GM12878 (cell line): Measurements from ENCODE around the gene CHST8. TPM values are rescaled to one million over a fixed set of nuclear protein-coding genes. Genes with fewer than 3 reads are reported as not detected.

ENCODE experiments used
- ATAC-seq: fragments of 200-7000 bp; cut with Tn5 transposase; 3 replicates; pipeline ENCODE4 v1.9.1; 2020; ENCODE audit warnings: mild to moderate bottlenecking, moderate library complexity
- BruUV-seq: library from RNA; stranded (reverse); fragments of 400-500 nt; replicated peaks from 2 replicates; lab custom pipeline; 2021; lab: Mats Ljungman, UMichigan
- CTCF ChIA-PET: fragments of 300-600 bp; sonication (Branson Sonifier 250); formaldehyde crosslinking; extraction: SDS; loops from one replicate; lab custom pipeline; 2021; ENCODE audit warnings: inconsistent platforms; lab: Yijun Ruan, JAX
- POLR2A ChIA-PET: fragments of 350-600 bp; formaldehyde crosslinking; extraction: SDS; loops from one replicate; lab custom pipeline; 2021; ENCODE audit warnings: inconsistent platforms; lab: Charles Lee
- RAD21 ChIA-PET: fragments of 300-600 bp; sonication (Branson Sonifier 250); formaldehyde crosslinking; loops from one replicate; lab custom pipeline; 2023; ENCODE audit warnings: antibody characterized with exemption; ENCODE audit not compliant: unreplicated experiment; lab: Charles Lee
- SMC1A ChIA-PET: fragments of 300-600 bp; sonication (Branson Sonifier 250); formaldehyde crosslinking; loops from one replicate; lab custom pipeline; 2023; ENCODE audit not compliant: unreplicated experiment, uncharacterized antibody; lab: Charles Lee
- DNase-seq: peaks from one replicate; pipeline ENCODE4 v3.0.0-alpha.2; 2011; ENCODE audit warnings: low read depth, low spot score
- FAIRE-seq: peaks from 3 replicates; lab custom pipeline; 2011; peaks lifted over from hg19 to GRCh38; lab: Jason Lieb, UNC
- H2AFZ ChIP-seq: 2 replicates; pipeline ENCODE4 v1.6.0; 2011; ENCODE audit warnings: low read depth, low read length, control low read depth; ENCODE audit not compliant: control insufficient read depth
- H3K27ac ChIP-seq: 2 replicates; pipeline ENCODE4 v1.5.1; 2011; ENCODE audit warnings: control low read depth; ENCODE audit not compliant: control insufficient read depth, insufficient read depth
- H3K27me3 ChIP-seq, 2 experiments: replicated peaks in 1 of 2; 2 replicates each; pipeline versions ENCODE4 v1.6.0 to v1.6.1; 2011; ENCODE audit warnings: low read length in 1 of 2; ENCODE audit not compliant: control insufficient read depth in 2 of 2, insufficient read depth in 2 of 2
- H3K36me3 ChIP-seq, 2 experiments: 2 replicates each; pipeline ENCODE4 v1.5.1; 2011; ENCODE audit warnings: low read length in 1 of 2; ENCODE audit not compliant: control insufficient read depth in 2 of 2, insufficient read depth in 2 of 2
- H3K4me1 ChIP-seq: 2 replicates; pipeline ENCODE4 v1.6.1; 2011; ENCODE audit warnings: mild to moderate bottlenecking, low read length, moderate library complexity, mixed read lengths; ENCODE audit not compliant: control insufficient read depth, insufficient read depth
- H3K4me2 ChIP-seq: 2 replicates; pipeline ENCODE4 v1.6.0; 2011; ENCODE audit warnings: control low read depth; ENCODE audit not compliant: control insufficient read depth, insufficient read depth
- H3K4me3 ChIP-seq: fragments of 200-600 bp; sonication (generic); 2 replicates; pipeline ENCODE4 v1.5.1; 2016
- H3K79me2 ChIP-seq: 2 replicates; pipeline ENCODE4 v1.6.0; 2011; ENCODE audit warnings: low read length; ENCODE audit not compliant: control insufficient read depth, insufficient read depth
- H3K9ac ChIP-seq: 2 replicates; pipeline ENCODE4 v1.8.0; 2011; ENCODE audit warnings: low read length, control low read depth, mixed read lengths; ENCODE audit not compliant: control insufficient read depth, insufficient read depth
- H3K9me3 ChIP-seq: replicated peaks from 3 replicates; pipeline ENCODE4 v1.5.1; 2011; ENCODE audit warnings: mild to moderate bottlenecking, low read length; ENCODE audit not compliant: control insufficient read depth, insufficient read depth
- H4K20me1 ChIP-seq: 2 replicates; pipeline ENCODE4 v1.6.0; 2011; ENCODE audit not compliant: control insufficient read depth, insufficient read depth
- BCL11A ChIP-seq: IDR thresholded peaks from 2 replicates; pipeline ENCODE4 v1.6.1; 2011; ENCODE audit warnings: low read depth, low read length
- CHD4 ChIP-seq: fragments of 200-600 bp; sonication (generic); IDR thresholded peaks from 2 replicates; pipeline ENCODE4 v1.6.1; 2016; ENCODE audit warnings: mild to moderate bottlenecking
- EP300 ChIP-seq, 2 experiments: fragments of 150-350 bp in 1 of 2; IDR thresholded peaks; 2 replicates each; pipeline ENCODE4 v1.6.1; 2011 to 2012; ENCODE audit warnings: low read depth in 2 of 2, low read length in 2 of 2, borderline replicate concordance in 1 of 2, improper control_type of control experiment in 1 of 2, inconsistent platforms in 1 of 2; ENCODE audit not compliant: control insufficient read depth in 1 of 2
- IRF4 ChIP-seq: IDR thresholded peaks from 2 replicates; pipeline ENCODE4 v1.6.1; 2011; ENCODE audit warnings: low read depth, low read length
- LARP7 ChIP-seq: fragments of 450-650 bp; IDR thresholded peaks from 2 replicates; pipeline ENCODE4 v1.6.1; 2017; ENCODE audit warnings: mild to moderate bottlenecking
- NBN ChIP-seq: fragments of 450-650 bp; IDR thresholded peaks from 2 replicates; pipeline ENCODE4 v1.6.1; 2016
- NFYA ChIP-seq: IDR thresholded peaks from 2 replicates; pipeline ENCODE4 v1.6.1; 2011; ENCODE audit warnings: low read depth, mild to moderate bottlenecking, low read length, improper control_type of control experiment, borderline replicate concordance
- SRF ChIP-seq, 2 experiments: IDR thresholded peaks; 2 replicates each; pipeline ENCODE4 v1.6.1; 2011; ENCODE audit warnings: low read depth in 2 of 2, low read length in 2 of 2, mild to moderate bottlenecking in 1 of 2, moderate library complexity in 1 of 2
- YY1 ChIP-seq: IDR thresholded peaks from 2 replicates; pipeline ENCODE4 v1.6.1; 2011; ENCODE audit warnings: low read depth, mild to moderate bottlenecking, low read length
- WGBS: methylation state at CpG from one replicate; pipeline ENCODE4 v1.1.6; 2016; ENCODE audit warnings: low lambda C conversion rate; ENCODE audit not compliant: insufficient replicate concordance, insufficient coverage; ENCODE audit errors: missing lambda C conversion rate; 5-methylcytosine and 5-hydroxymethylcytosine counted together
- in situ Hi-C: fragments of 300-500 bp; cut with MboI; formaldehyde crosslinking; loops from 9 replicates; pipeline ENCODE4 v1.14.3; 2018; ENCODE audit warnings: mixed read lengths
- intact Hi-C: fragments of 100-400 bp; cut with micrococcal nuclease; formaldehyde crosslinking; loops from one replicate; pipeline ENCODE4 v1.14.2; 2022; ENCODE audit not compliant: unreplicated experiment
- polyA plus RNA-seq, 11 experiments: library from polyadenylated mRNA; depleted of rRNA in 4 of 11; unstranded in 6 of 11; stranded (reverse) in 5 of 11; fragments of >200 nt; fragmentation: Nextera tagmentation in 4 of 11; fragmentation: Illumina TruSeq in 1 of 11; extraction: Ambion mirVana in 4 of 11; extraction: Trizol in 1 of 11; gene quantifications; 1 replicate in 1 of 11; 2 replicates in 10 of 11; pipeline versions ENCODE4 v1.2.1 to v1.2.3, GENCODE V29; 2011 to 2016; ENCODE audit warnings: inconsistent platforms in 2 of 11, missing spikeins in 2 of 11, low read depth in 1 of 11
- total RNA-seq, 4 experiments: library from RNA; depleted of rRNA in 3 of 4; stranded (reverse); fragments of >200 nt in 3 of 4; fragmentation: Illumina TruSeq in 1 of 4; extraction: Trizol in 1 of 4; gene quantifications; 2 replicates each; pipeline versions ENCODE4 v1.2.1 to v1.2.3, GENCODE V29; 2013 to 2021

CHST8 gene
- total and polyA plus RNA-seq, 10 of the 15 experiments (the other 5 are each of a cell fraction or from before 2014, with no cell fraction given): 0.06 TPM; not detected in 9

GRCh38 chr19:33653684-33654083 is 31.9 kb downstream of the CHST8 start (continued):
- TF ChIP-seq SRF (IDR thresholded peaks at IDR 0.05; ENCODE audit: low read depth in 2 of 2, low read length in 2 of 2) (no peak), CHD4 (no peak), BCL11A (no peak), IRF4 (no peak), LARP7 (no peak), NBN (no peak), NFYA (no peak)

- H3K36me3 ChIP-seq: no peaks in the 10 kb centered on the region
- ChIA-PET CTCF (no interaction called here), POLR2A (no interaction called here), SMC1A (no interaction called here), RAD21 (no interaction called here)
- H3K27me3 ChIP-seq: no peaks in the 10 kb centered on the region
- intact Hi-C loops: no loop called here
- H3K4me1 ChIP-seq: no peaks in the 10 kb centered on the region
- in situ Hi-C loops: no loop called here
- no peaks in the 10 kb centered on the region for H4K20me1 ChIP-seq
- no peak for DNase-seq
- BruUV-seq: no TSS peak
- WGBS: 48% methylated on average over 7 of the region's 7 CpGs
- H3K4me3 ChIP-seq: no peak overlapping the region
- no peak for ATAC-seq
- no peak overlapping the region for H3K9ac ChIP-seq
- TF ChIP-seq YY1 (no peak), EP300 (IDR thresholded peaks at IDR 0.05; ENCODE audit: borderline replicate concordance in 1 of 2, control insufficient read depth in 1 of 2, low read depth in 2 of 2, low read length in 2 of 2) (no peak)
- TF ChIP-seq, all 136 proteins: peak for 0
- H3K27ac ChIP-seq: no peak overlapping the region
- H3K9me3 ChIP-seq: no peaks in the 10 kb centered on the region
- H3K4me2 ChIP-seq: no peak overlapping the region
- FAIRE-seq: no peak
- H2AFZ ChIP-seq: no peak overlapping the region
- no peaks in the 10 kb centered on the region for H3K79me2 ChIP-seq
Observed at GRCh38 chr19:33654840-33655508, 33.2 kb downstream of the CHST8 start.
